Stimulated activated effector memory CD8-positive, alpha-beta T cell treated with anti-CD3 and anti-CD28 coated beads, Interleukin-12 subunit alpha, Interleukin-12 subunit beta, amount 100 ng/mL, for 72 hours (primary cell): ENCODE results near the gene SPAG16.

Source experiments
- ATAC-seq: fragments of 150-1000 bp; cut with Tn5 transposase; 2 replicates; pipeline ENCODE4 v1.10.0; 2021
- DNase-seq, 2 donors: peaks; one replicate each; pipeline ENCODE4 v3.0.0; 2021 to 2022; ENCODE audit warnings: low spot score in 2 of 2
- H3K27ac Mint-ChIP-seq: one replicate; pipeline ENCODE4 v1.8.0; 2022; ENCODE audit warnings: mild to moderate bottlenecking, mixed read lengths
- H3K36me3 Mint-ChIP-seq: one replicate; pipeline ENCODE4 v1.8.0; 2022; ENCODE audit warnings: mild to moderate bottlenecking, mixed read lengths
- H3K4me1 Mint-ChIP-seq: one replicate; pipeline ENCODE4 v1.8.0; 2022; ENCODE audit warnings: mixed read lengths
- H3K4me3 Mint-ChIP-seq: one replicate; pipeline ENCODE4 v1.8.0; 2022; ENCODE audit warnings: mild to moderate bottlenecking, mixed read lengths
- H3K9me3 Mint-ChIP-seq: one replicate; pipeline ENCODE4 v1.8.0; 2022; ENCODE audit warnings: mixed read lengths

Gene SPAG16

DNA sequence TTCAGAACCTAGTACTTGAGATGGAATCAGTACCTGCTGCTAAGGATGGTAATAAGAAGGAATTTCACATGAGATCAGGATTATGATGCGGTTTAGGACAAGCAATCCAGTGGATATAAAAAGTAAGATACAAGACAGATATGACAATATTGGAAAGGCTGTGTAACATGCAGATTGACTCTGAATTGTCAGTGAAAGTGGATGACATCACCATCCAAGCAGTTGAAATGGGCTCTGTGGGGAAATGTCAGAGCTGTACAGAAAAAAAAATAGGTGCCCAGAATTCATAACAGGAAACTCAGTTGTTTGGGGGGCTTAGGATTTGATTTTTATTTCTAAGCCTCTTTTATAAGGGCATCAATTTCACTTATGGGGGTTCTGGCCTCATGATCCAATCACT, 438.3 kb downstream of the SPAG16 start:
- H3K27ac Mint-ChIP-seq = no peak overlapping the region
- ATAC-seq (no peak), DNase-seq (no peak)
- no peak overlapping the region for H3K4me3 Mint-ChIP-seq
- no peaks in the 10 kb centered on the region for H3K36me3 Mint-ChIP-seq
- peaks cover 6% of the 10 kb centered on the region for H3K9me3 Mint-ChIP-seq
- H3K4me1 Mint-ChIP-seq = no peaks in the 10 kb centered on the region

DNA sequence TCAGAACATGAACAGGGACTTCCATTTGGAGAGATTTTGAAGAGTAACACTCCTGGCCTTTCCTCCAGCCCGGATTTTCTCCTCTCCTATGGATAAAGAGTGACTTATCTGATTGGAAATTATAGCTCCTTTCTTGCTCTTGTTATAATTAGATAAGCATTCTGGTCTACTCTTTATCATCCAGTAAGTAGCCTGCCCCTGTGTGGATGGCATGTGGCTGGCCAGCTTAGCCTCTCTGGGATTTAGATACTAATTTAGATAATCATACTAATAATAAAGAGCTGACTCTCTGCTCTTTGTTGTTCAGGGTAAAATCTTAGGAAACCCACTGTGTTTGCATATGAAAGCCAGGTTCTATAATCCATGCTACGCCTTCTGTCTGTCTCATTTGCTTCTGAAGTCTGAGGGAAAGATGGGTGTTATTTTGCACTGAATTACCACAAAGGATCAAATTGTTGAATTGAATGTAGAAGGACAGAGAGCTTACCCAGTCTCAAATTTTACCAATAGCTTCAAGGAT, 438.8 kb downstream of the SPAG16 start:
- Mint-ChIP-seq H3K4me1 (no peaks in the 10 kb centered on the region), H3K4me3 (no peak overlapping the region), H3K9me3 (peaks cover 6% of the 10 kb centered on the region), H3K36me3 (no peaks in the 10 kb centered on the region), H3K27ac (no peak overlapping the region)
- DNase-seq (no peak), ATAC-seq (no peak)

GRCh38 chr2:213723707-213724106, 439.4 kb downstream of the SPAG16 start:
- no peak overlapping the region for H3K27ac Mint-ChIP-seq
- peaks cover 6% of the 10 kb centered on the region for H3K9me3 Mint-ChIP-seq
- H3K4me1 Mint-ChIP-seq = no peaks in the 10 kb centered on the region
- ATAC-seq = no peak
- DNase-seq = no peak
- H3K4me3 Mint-ChIP-seq = no peak overlapping the region
- no peaks in the 10 kb centered on the region for H3K36me3 Mint-ChIP-seq

- no peaks in the 10 kb centered on the region for H3K36me3 Mint-ChIP-seq
- DNase-seq (no peak), ATAC-seq (no peak)
- H3K9me3 Mint-ChIP-seq = peaks cover 6% of the 10 kb centered on the region
- no peak overlapping the region for H3K27ac Mint-ChIP-seq
- no peak overlapping the region for H3K4me3 Mint-ChIP-seq
- no peaks in the 10 kb centered on the region for H3K4me1 Mint-ChIP-seq
These were observed 441.8 kb downstream of the SPAG16 start for GRCh38 chr2:213726101-213726500.

DNA sequence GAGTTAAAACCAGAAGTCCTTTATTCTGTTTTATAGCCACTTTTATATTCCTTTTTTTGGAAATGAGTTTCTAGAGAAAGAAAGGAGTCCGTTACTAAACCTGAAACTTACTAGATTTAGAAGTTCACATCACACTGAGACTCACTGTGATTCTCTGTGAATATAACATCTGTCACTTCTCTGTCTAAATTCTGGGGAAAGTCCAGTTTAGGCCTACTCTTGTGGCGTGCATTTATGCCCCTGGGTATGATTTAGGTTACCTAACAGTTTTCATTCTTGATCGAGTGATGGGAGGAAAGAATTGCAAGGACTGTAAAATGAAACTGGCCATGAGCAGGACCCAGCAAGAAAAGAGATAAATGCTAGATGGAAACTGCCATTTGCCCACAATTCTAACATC, 449.6 kb downstream of the SPAG16 start:
- no peaks in the 10 kb centered on the region for H3K4me1 Mint-ChIP-seq
- ATAC-seq (no peak), DNase-seq (no peak)
- H3K27ac Mint-ChIP-seq = no peak overlapping the region
- H3K36me3 Mint-ChIP-seq = no peaks in the 10 kb centered on the region
- no peak overlapping the region for H3K4me3 Mint-ChIP-seq
- peaks cover 14% of the 10 kb centered on the region for H3K9me3 Mint-ChIP-seq

DNA sequence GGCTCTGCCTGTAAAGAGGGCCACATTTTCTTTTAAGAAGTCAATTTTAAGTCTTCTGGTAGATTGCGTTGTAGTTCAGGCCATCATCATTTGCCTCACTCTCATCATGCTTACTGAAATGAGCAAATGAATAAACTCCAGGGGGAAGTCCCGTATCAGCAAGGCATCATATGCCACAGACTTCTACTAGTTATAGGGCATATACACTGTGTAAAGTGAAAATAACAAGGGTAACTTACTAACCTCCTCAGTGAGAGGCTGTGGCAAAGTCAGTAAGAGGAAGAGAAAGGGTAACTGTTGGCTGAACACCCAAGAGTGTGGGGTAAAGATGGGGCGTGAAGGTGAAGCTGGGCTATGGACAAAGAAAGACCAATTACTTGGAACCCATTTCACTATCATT, 456.2 kb downstream of the SPAG16 start:
- no peaks in the 10 kb centered on the region for H3K4me1 Mint-ChIP-seq
- H3K36me3 Mint-ChIP-seq = no peaks in the 10 kb centered on the region
- no peak for DNase-seq
- peak; percentile 39 for ATAC-seq
- no peak overlapping the region for H3K27ac Mint-ChIP-seq
- peaks cover 3% of the 10 kb centered on the region for H3K9me3 Mint-ChIP-seq
- no peak overlapping the region for H3K4me3 Mint-ChIP-seq

- H3K27ac Mint-ChIP-seq = no peak overlapping the region
- peaks cover 2% of the 10 kb centered on the region for H3K9me3 Mint-ChIP-seq
These were observed 467.2 kb downstream of the SPAG16 start for GRCh38 chr2:213751446-213751845.

GRCh38 chr2:213752575-213752974, 468.3 kb downstream of the SPAG16 start:
- Mint-ChIP-seq H3K4me1 (no peaks in the 10 kb centered on the region), H3K4me3 (no peak overlapping the region), H3K36me3 (no peaks in the 10 kb centered on the region), H3K9me3 (peaks cover 2% of the 10 kb centered on the region), H3K27ac (no peak overlapping the region)
- ATAC-seq = no peak
- DNase-seq = no peak

More at GRCh38 chr2:213751446-213751845, 467.2 kb downstream of the SPAG16 start:
- DNase-seq (no peak), ATAC-seq (no peak)
- Mint-ChIP-seq H3K36me3 (no peaks in the 10 kb centered on the region), H3K4me1 (no peaks in the 10 kb centered on the region), H3K4me3 (no peak overlapping the region)

- no peaks in the 10 kb centered on the region for H3K36me3 Mint-ChIP-seq
- DNase-seq = no peak
- no peak overlapping the region for H3K27ac Mint-ChIP-seq
- no peak overlapping the region for H3K4me3 Mint-ChIP-seq
- peaks cover 5% of the 10 kb centered on the region for H3K9me3 Mint-ChIP-seq
- no peaks in the 10 kb centered on the region for H3K4me1 Mint-ChIP-seq
- ATAC-seq = no peak
These were observed 473.3 kb downstream of the SPAG16 start for GRCh38 chr2:213757525-213757924.

DNA sequence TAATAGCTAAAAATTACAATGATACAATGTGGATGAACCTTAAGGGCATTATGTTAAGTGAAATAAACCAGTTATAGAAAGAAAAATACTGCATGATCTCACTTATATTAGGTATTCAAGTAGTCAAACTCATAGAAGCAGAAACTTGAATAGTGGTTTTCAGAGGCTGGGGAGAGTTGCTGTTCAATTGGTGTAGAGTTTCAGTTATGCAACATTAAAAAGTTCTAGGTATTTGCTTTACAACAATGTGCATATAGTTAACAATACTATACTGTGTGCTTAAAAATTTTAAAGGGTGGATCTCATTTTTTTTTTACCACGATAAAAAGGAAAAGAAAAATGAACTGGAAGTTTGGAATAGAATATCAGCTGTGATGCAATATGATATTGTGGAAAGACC, 479.1 kb downstream of the SPAG16 start:
- H3K4me1 Mint-ChIP-seq = no peaks in the 10 kb centered on the region
- H3K4me3 Mint-ChIP-seq = no peak overlapping the region
- no peaks in the 10 kb centered on the region for H3K36me3 Mint-ChIP-seq
- DNase-seq (no peak), ATAC-seq (no peak)
- H3K9me3 Mint-ChIP-seq = peaks cover 7% of the 10 kb centered on the region
- no peak overlapping the region for H3K27ac Mint-ChIP-seq

GRCh38 chr2:213763963-213764362, 479.7 kb downstream of the SPAG16 start:
- no peaks in the 10 kb centered on the region for H3K36me3 Mint-ChIP-seq
- DNase-seq = no peak
- no peak overlapping the region for H3K4me3 Mint-ChIP-seq
- no peaks in the 10 kb centered on the region for H3K4me1 Mint-ChIP-seq
- ATAC-seq = no peak
- H3K9me3 Mint-ChIP-seq = peaks cover 5% of the 10 kb centered on the region
- H3K27ac Mint-ChIP-seq = no peak overlapping the region

- ATAC-seq (no peak), DNase-seq (no peak)
- Mint-ChIP-seq H3K4me1 (no peaks in the 10 kb centered on the region), H3K4me3 (no peak overlapping the region), H3K36me3 (no peaks in the 10 kb centered on the region), H3K9me3 (peaks cover 5% of the 10 kb centered on the region), H3K27ac (no peak overlapping the region)
These were observed 480.6 kb downstream of the SPAG16 start for GRCh38 chr2:213764849-213765248.

DNA sequence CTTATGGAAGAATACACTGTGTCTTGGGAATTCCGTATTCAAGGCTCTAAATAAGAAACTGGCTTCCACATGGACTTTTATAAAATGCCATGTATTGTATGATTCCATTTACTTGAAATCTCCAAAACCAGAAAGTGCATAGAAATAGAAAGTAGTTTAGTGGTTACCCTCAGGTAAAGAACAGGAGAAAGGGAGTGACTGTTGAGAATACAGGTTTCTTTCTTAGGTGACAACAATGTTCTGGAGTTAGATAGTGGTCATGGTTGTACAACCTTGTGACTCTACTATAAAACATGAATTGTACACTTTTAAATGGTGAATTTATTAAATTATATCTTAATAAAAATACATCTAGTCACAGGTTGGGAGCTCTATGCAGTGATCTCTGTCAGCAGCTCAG, 481.8 kb downstream of the SPAG16 start:
- H3K4me1 Mint-ChIP-seq = no peaks in the 10 kb centered on the region
- H3K9me3 Mint-ChIP-seq = peaks cover 5% of the 10 kb centered on the region
- no peak overlapping the region for H3K27ac Mint-ChIP-seq
- no peaks in the 10 kb centered on the region for H3K36me3 Mint-ChIP-seq
- H3K4me3 Mint-ChIP-seq = no peak overlapping the region
- no peak for DNase-seq
- ATAC-seq = no peak

DNA sequence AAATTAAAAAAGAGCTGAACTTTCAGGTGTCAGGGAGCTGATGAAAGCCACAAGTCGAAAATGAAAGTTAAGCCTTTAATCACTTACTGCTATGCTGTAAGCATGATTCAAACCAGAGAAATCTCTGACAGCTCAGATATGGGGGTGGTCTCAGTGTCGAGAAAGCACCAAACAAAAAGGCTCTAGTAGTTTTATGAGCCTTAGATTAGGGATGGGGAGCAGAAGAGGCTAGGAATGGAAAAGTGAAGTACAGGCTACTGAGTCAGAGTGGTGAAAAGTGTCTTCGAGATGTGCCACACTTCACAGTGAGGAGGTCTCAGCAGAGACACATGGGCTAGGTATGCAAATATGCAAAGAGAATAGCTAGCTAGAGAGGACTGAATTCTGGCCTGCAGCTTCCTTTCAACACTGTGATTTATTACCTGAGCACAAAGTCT, 482.2 kb downstream of the SPAG16 start:
- H3K4me1 Mint-ChIP-seq = no peaks in the 10 kb centered on the region
- H3K36me3 Mint-ChIP-seq = no peaks in the 10 kb centered on the region
- H3K9me3 Mint-ChIP-seq = peaks cover 5% of the 10 kb centered on the region
- no peak overlapping the region for H3K27ac Mint-ChIP-seq
- ATAC-seq (peak; percentile 49), DNase-seq (no peak)
- no peak overlapping the region for H3K4me3 Mint-ChIP-seq

GRCh38 chr2:213787869-213788268, 503.6 kb downstream of the SPAG16 start:
- ATAC-seq (no peak), DNase-seq (no peak)
- H3K4me3 Mint-ChIP-seq = no peak overlapping the region
- no peak overlapping the region for H3K27ac Mint-ChIP-seq
- peaks cover 3% of the 10 kb centered on the region for H3K9me3 Mint-ChIP-seq
- H3K4me1 Mint-ChIP-seq = no peaks in the 10 kb centered on the region
- H3K36me3 Mint-ChIP-seq = no peaks in the 10 kb centered on the region

- Mint-ChIP-seq H3K4me1 (no peaks in the 10 kb centered on the region), H3K9me3 (peaks cover 3% of the 10 kb centered on the region), H3K36me3 (no peaks in the 10 kb centered on the region), H3K27ac (no peak overlapping the region), H3K4me3 (no peak overlapping the region)
- DNase-seq (no peak), ATAC-seq (no peak)
These were observed 505.7 kb downstream of the SPAG16 start for GRCh38 chr2:213789940-213790339.

DNA sequence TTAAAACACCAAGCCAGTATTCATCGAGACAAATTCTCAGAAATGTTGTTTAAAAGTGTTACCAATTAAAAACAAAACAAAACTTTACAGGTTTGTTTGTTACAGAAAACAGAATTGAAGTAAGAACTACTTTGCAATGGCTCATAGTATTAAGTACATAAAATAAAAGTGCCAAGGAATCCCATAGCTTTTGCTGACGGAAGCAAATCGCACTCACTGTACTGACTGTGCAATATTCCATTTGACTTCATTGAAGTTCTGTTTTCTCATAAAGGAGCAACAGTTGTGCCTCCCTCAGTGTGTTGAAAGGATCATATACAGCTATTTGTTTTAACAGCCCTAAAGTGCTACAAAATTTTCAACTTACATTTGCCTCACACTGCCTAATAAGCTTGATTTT, 507.8 kb downstream of the SPAG16 start:
- no peak overlapping the region for H3K4me3 Mint-ChIP-seq
- ATAC-seq (no peak), DNase-seq (no peak)
- H3K36me3 Mint-ChIP-seq = no peaks in the 10 kb centered on the region
- no peaks in the 10 kb centered on the region for H3K4me1 Mint-ChIP-seq
- H3K27ac Mint-ChIP-seq = no peak overlapping the region
- H3K9me3 Mint-ChIP-seq = peaks cover 3% of the 10 kb centered on the region
